Measurements from ENCODE around the gene ASB1.

ASB1 gene

DNA sequence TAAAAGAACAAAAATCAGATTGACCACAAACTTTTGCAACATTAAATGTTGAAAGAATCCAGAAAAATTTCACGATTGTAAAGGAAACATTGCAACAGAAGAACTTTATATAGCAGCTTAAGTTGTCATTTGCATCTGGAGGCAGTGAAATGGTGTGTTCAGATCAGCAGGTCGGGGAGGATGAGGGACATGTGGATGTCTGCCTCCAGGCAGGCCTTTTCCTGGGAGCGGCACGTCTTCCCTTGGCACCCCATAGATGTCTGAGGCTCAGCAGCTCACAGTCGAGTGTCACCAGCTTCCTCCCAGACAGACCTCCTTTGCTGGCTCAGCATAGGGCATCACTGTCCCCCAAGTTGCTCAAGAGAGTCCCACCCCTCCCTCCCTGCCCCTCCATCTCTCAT is 44.3 kb upstream of the ASB1 start:
- no peak for TF ChIP-seq CTCF (IDR thresholded peaks at IDR 0.05; ENCODE audit: extremely low read depth, missing control alignments)
- no peak for DNase-seq (ENCODE audit: low spot score)

GRCh38 chr2:238383135-238383534 is 43.6 kb upstream of the ASB1 start:
- no peak for DNase-seq (ENCODE audit: low spot score)
- no peak for TF ChIP-seq CTCF (IDR thresholded peaks at IDR 0.05; ENCODE audit: extremely low read depth, missing control alignments)

DNA sequence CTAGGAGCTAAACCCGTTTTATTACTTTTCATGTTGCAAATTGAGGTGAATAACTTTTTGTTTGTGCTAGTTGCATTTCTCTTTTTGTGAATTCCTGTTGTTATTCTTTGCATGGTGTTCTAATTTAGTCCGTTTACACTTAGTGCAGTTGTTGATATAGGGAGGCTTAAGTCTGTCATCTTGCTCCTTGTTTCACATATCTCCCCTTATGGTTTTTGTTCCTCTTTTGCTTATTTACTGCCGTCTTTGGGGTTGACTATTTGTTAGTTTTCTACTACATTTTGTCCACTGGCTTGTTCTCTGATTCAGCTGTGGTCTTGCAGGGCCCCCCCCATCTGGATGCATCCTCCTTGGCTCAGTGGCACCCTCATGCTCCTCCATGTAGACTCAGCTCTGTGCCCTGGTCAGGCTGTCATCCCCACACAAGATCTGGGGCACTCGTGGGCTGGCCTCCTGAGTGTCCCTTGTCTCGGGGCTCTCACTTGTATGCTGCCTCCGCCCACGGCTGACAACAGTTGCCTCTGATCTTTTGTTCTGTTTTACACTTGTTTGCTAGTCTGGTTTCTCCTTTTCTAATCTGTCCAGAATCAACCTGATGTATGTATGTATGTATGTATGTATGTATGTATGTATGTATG is 42.9 kb upstream of the ASB1 start:
- TF ChIP-seq CTCF (IDR thresholded peaks at IDR 0.05; ENCODE audit: extremely low read depth, missing control alignments): no peak
- DNase-seq (ENCODE audit: low spot score): no peak

- no peak for TF ChIP-seq CTCF (IDR thresholded peaks at IDR 0.05; ENCODE audit: extremely low read depth, missing control alignments)
- DNase-seq (ENCODE audit: low spot score): no peak
These were observed 39.4 kb upstream of the ASB1 start for GRCh38 chr2:238387332-238387731.

DNA sequence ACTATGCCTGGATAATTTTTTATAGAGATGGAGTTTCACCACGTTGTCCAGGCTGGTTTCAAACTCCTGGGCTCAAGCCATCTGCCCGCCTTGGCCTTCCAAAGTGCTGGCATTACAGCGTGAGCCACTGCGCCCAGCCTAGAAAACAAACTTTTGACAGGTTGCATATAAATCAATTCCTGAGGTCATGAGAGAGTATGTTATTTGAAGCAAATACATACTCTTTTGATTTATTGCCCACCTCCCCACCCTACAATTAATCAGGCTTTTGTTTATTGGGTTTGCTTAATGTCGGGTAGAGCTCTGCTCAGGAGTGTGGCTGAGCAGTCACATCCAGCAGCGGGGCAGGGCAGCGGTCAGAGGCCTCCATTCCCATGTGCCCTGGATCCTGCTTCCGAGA is 37.9 kb upstream of the ASB1 start:
- no peak for DNase-seq (ENCODE audit: low spot score)
- no peak for TF ChIP-seq CTCF (IDR thresholded peaks at IDR 0.05; ENCODE audit: extremely low read depth, missing control alignments)

DNA sequence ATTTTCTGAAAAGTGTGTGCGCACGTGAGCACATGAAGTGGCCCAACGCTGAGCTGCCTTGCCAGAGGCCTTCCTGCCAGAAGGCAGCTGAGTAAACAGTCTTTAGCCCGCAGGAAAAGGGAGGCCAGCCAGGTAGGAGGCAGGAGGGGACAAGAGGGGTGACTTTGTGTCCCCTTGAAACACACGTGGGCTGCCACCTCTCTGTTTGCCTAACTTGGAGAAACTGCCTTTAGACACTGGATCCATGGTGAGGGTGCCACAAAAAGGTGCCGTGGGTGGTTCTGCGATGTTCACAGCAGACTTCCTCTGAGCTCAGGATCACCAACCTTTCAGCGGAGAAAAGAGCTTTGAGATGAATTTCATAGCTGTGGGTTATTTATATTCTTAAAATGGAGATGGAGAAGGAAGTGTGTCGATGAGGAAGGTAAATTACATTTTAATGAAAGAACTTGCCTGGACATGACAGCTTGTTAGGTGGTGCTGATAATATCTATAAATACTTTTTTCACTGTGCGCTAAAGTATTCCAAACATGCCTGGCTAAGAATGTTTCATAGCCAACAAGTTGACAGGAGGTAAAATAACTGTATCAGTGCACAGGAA is 36.6 kb upstream of the ASB1 start:
- no peak for DNase-seq (ENCODE audit: low spot score)
- TF ChIP-seq CTCF (IDR thresholded peaks at IDR 0.05; ENCODE audit: extremely low read depth, missing control alignments): no peak

DNA sequence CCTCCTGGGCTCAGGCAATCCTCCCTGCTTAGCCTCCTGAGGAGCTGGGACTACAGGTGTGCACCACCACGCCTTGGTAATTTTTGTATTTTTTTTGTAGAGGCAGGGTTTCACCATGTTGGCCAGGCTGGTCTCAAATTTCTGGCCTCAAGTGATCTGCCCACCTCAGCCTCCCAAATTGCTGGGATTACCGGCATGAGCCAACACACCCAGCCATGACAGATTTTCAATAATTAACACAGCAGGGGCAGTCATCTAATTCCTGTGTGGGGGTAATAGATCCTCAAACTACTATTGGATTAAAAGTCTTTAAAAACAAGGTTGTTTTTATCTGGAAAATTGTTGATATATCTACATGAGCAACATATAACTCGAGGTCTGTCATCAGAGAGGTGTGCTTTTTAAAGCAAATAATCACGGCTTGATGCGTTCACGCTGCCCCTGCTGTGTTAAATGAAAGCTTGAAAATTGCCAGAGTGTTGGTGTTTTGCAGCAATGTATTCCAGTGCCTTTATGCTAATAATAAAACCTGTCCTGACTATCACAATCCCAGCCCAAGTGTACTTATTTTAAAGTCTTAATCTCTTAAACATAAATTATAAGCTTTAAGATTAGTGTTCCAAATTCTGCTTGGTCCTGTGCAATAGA is 35.6 kb upstream of the ASB1 start:
- TF ChIP-seq CTCF (IDR thresholded peaks at IDR 0.05; ENCODE audit: extremely low read depth, missing control alignments): no peak
- no peak for DNase-seq (ENCODE audit: low spot score)

All from GM20000 (cell line).